Epithelial cell of proximal tubule (primary cell): ENCODE data around the gene LIG3. TPM values are rescaled to one million over a fixed set of nuclear protein-coding genes. Genes with fewer than 3 reads are reported as not detected.

Source experiments
- DNase-seq: peaks from one replicate; pipeline ENCODE4 v3.0.0-alpha.2; 2011; ENCODE audit warnings: low read depth
- H3K4me3 ChIP-seq: 2 replicates; pipeline ENCODE4 v1.5.1; 2011; ENCODE audit warnings: low read depth, mild to moderate bottlenecking, low read length
- CTCF ChIP-seq: conservative IDR thresholded peaks from 2 replicates; pipeline ENCODE4 v1.5.1; 2012; ENCODE audit warnings: low read depth, mild to moderate bottlenecking, low read length
- total RNA-seq: library from RNA; depleted of rRNA; stranded (reverse); fragments of >200 nt; gene quantifications from 2 replicates; pipeline ENCODE4 v1.2.3, GENCODE V29; 2015

The LIG3 gene
- total RNA-seq, 1 donor from 2014 or later: 36.2 TPM

GRCh38 chr17:35051579-35052240, 71.4 kb downstream of the LIG3 start:
- peak; percentile 42 for DNase-seq
- no peak overlapping the region for H3K4me3 ChIP-seq
- no peak for TF ChIP-seq CTCF

DNA sequence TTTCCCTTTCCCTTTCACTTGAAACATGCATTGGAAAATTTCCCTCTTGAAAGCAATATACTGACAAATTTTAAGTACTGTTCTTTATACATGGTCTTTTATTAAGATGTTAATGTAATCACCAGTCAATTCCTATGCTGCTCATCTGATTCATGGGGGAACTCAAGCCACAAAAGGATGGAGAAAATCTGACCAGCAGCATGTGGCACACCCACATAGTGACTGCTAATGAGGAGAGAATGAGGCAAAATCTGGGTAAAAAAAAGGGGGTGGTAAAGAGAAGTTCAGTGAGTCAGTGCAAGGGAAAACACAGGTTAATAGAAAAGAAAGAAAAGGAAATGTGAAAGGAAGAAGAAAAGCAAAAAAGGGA, 71.9 kb downstream of the LIG3 start:
- no peak for DNase-seq
- H3K4me3 ChIP-seq: no peak overlapping the region
- TF ChIP-seq CTCF: no peak

- no peak for TF ChIP-seq CTCF
- no peak overlapping the region for H3K4me3 ChIP-seq
- peak; percentile 51 for DNase-seq
These were observed 72.5 kb downstream of the LIG3 start for GRCh38 chr17:35052780-35053179.

DNA sequence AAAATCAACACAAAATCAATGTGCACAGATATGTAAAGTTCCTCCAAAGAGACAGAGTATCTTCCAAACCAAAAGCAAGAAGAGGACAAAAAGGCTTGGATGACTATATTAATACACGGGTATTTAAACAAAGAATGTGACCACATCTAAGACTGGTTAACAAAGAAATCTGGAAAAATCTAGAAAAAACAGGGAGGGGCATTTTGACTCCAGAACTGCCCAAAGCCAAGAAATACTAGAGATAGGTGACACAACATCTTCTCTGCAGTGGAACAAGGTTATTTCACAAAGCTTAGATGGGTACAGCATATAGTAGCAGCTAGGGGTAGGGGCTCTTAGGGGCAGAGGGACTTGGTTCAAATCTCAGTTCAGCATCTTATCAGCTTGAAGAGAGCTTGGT, 72.9 kb downstream of the LIG3 start:
- no peak for TF ChIP-seq CTCF
- DNase-seq: no peak
- no peak overlapping the region for H3K4me3 ChIP-seq

DNA sequence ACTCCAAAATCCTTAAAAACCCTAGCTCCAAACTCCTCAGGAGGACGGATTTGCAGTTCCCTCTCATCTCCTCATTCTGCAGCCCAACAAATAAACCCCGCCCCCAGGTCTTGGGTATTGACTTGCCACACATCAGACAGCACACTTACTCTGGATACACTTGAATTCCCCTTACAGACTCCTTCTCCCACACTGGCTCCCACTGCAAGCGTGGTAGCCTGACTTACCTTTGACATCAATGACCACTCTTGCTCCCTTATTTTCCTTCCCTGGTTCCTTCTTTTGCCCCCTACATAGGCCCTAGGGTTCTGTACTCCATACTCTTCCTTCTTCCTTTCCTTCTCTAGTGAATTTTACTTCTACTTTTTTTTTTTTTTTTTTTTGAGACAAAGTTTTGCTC, 75.7 kb downstream of the LIG3 start:
- no peak overlapping the region for H3K4me3 ChIP-seq
- no peak for TF ChIP-seq CTCF
- peak; percentile 75 for DNase-seq

- no peak overlapping the region for H3K4me3 ChIP-seq
- TF ChIP-seq CTCF: no peak
- no peak for DNase-seq
These were observed 77.1 kb downstream of the LIG3 start for GRCh38 chr17:35057332-35057915.

Other genes starting within 250 kb of the LIG3 start
- gene CCT6B, start 19.1 kb upstream of the LIG3 start, total RNA-seq: 0.36 and 4.4 TPM in 2 replicates
- gene ZNF830, start 19.0 kb upstream of the LIG3 start, total RNA-seq: 10.3 and 17.7 TPM in 2 replicates
- 17.7 and 31.5 TPM in 2 replicates for gene RFFL, start 83.2 kb downstream of the LIG3 start, total RNA-seq
- 14.5 and 17.2 TPM in 2 replicates for gene RAD51D, start 139.3 kb downstream of the LIG3 start, total RNA-seq
- gene FNDC8, start 141.1 kb downstream of the LIG3 start, total RNA-seq: not detected in 2 replicates
- 27.0 and 38.8 TPM in 2 replicates for gene NLE1, start 161.8 kb downstream of the LIG3 start, total RNA-seq
- not detected in 2 replicates for gene UNC45B, start 167.3 kb downstream of the LIG3 start, total RNA-seq
- not detected in 2 replicates for gene SLC35G3, start 213.9 kb downstream of the LIG3 start, total RNA-seq